Left kidney (tissue), 2 donors: ENCODE results near the gene RNF225. TPM values are rescaled to one million over a fixed set of nuclear protein-coding genes. Genes with fewer than 3 reads are reported as not detected.
"Not testable (repeated sequence)": the region's sequence is repeated elsewhere in the genome, so short reads cannot be mapped to it uniquely, and the experiment has no call there.

Experiments
- DNase-seq: peaks from one replicate; pipeline ENCODE4 v3.0.0-alpha.2; 2013
- polyA plus RNA-seq: library from polyadenylated mRNA; unstranded; fragments of 120-200 nt; gene quantifications from one replicate; pipeline ENCODE4 v1.2.1, GENCODE V29; 2013; ENCODE audit not compliant: insufficient read length

RNF225 gene
- polyA plus RNA-seq, 1 donor, result not detected

DNA sequence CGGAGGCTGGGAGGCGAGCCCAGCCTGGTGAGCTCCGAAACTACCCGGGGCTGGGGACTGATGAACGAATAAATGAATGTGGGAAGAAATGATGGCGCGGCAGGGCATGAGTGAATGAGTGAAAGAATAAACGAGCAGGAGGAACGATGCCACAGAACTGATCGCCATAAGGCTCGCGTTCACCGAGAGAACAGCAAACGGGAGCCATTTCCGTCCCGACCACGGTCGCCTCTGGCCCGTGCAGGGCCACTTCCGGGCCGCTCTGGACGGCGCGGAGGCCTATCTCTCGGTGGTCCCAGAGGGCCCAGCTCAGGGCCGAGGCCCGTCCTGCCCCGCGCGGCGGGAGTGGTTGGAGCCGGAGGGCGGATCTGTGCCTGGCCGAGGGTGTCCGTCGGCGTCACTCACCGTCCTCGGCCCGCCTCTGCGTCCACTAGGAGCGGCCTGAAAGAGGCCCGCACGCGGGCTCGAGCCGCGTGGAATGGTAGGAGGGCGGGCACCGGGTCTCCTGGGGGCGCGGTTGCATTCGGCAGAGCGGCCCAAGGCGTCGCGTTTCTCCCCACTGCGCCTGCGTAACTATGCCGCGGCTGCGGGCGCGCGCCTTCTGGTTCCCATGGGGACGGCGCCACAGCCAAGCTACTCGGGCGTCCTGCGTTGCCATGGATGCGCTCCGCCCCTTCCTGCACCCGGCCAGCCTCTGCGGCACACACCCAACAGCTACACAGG is 33.0 kb upstream of the RNF225 start, which contains the start of gene ZNF497:
ZNF497 (minus strand) TSS at position 480 of the 723 bp plus-strand sequence. CDS start 5,116 bp downstream, outside the sequence.
- peak; percentile 94 for DNase-seq

- no peak for DNase-seq
Measured at GRCh38 chr19:58364146-58364545, 31.3 kb upstream of the RNF225 start.

GRCh38 chr19:58366585-58367430 is 28.6 kb upstream of the RNF225 start:
- DNase-seq, result no peak

DNA sequence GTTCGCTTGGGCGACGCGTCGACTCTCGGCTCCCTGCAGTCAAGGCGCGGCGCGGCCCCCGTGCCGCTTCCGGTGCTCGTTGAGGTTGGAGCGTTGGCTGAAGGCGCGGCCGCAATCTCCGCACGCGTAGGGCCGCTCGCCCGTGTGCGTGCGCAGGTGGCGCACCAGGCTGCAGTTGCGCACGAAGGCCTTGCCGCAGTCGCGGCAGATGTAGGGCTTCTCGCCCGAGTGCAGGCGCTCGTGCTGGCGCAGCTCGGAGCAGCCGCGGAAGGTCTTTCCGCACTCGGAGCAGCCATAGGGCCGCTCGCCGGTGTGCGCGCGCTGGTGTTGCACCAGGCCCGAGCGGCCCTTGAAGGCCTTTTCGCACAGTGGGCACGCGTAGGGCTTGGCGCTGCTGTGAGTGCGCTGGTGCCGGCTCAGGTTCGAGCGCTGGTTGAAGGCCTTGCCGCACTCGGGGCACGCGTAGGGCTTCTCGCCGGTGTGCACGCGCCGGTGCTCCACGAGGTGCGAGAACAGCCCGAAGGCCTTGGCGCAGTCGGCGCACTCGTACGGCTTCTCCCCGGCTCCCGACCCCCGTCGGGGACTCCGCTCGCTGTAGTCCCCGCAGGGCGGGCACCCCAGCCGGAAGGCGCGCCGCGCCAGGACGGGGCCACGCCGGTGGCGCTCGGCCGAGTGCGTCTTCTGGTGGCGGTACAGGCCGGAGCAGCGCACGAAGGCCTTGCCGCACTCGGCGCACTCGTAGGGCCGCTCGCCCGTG is 27.6 kb upstream of the RNF225 start:
- no peak for DNase-seq

DNA sequence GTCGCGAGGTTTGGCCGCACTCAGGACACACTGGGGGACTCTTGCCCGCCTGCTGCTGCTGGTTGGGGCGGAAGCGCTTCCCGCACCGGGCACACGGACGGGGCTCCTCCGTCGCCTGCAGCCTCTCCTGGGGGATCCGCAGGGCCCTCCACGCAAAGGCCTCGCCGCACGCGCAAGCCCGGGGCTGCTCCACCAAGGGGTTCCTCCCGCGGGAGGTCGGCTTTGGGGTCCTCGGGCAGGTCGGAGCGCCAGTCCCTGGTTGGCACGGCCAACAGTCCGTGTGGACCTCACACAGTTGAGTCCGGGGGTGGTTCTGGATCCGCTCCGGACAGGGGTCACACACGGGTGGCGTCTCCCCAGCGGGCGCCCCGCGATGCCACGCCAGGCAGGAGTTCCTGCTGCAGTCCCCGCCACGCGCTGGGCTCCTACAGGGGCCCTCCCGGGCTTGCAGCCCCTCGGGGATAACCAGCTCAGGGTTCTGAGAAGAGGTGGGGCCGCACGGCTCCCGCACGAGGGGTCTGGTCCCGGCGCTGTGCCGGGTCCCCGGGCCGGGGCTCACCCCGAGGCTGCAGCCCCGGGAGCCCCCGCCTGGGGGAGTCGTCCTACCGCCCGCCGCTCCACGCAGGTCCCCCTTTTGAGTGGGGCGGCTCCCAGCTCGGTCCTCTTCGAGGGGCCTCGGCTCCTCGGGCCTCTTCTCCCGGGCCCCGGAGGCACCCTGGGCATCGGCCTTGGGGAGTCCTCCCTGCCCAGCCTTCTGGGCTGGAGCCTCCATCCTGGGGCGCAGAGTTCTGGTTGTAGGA is 26.7 kb upstream of the RNF225 start:
- DNase-seq, result no peak

DNA sequence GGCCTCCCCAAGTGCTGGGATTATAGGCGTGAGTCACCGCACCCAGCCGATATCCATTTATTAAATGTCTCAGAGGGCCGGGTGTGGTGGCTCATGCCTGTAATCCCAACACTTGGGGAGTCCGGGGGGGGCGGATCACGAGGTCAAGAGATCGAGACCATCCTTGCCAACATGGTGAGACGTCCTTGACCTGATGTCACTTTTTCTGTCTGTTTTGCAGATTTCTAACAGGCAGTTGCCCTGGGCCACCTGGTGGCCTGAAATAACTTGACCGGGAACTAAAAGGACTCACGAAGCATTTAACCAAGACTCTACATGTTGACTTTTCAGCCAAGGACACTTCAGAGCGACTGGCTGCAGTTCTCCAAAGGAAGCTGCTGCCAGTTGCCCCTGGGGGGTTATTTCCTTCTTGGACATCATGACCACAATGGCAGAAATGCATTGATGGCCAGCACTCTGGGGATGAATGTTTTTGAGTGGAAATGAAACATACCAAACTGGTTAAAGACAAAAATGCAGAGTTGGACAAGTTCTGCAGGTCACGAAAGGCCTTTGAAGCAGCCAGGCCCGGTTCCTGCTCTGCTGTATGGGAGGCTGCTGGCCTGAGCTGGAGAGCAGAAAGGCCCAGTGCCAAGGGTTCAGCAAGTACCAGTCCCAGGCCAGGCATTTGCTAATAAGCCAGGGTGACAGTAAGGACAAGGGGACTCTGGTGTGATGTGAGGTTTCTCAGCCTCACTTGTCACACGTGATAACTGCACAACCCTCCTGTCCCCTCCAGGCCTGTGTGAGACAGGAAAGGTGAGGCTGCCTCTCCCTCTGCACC is 22.9 kb upstream of the RNF225 start:
- no peak for DNase-seq

GRCh38 chr19:58374200-58374599 is 21.3 kb upstream of the RNF225 start:
- DNase-seq, result no peak

DNA sequence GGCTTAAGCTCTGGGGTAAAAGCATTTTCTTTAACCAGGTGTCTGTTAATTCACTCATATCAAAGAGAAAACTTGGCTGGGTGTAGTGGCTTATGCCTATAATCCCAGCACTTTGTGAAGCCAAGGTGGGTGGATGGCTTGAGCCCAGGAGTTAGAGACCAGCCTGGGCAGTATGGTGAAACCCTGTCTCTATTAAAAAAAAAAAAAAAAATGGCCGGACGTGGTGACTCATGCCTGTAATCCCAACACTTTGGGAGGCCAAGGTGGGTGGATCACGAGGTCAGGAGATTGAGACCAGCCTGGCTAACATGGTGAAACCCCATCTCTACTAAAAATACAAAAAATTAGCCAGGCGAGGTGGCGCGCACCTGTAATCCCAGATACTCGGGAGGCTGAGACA is 18.7 kb upstream of the RNF225 start:
- not testable (repeated sequence) for DNase-seq

DNA sequence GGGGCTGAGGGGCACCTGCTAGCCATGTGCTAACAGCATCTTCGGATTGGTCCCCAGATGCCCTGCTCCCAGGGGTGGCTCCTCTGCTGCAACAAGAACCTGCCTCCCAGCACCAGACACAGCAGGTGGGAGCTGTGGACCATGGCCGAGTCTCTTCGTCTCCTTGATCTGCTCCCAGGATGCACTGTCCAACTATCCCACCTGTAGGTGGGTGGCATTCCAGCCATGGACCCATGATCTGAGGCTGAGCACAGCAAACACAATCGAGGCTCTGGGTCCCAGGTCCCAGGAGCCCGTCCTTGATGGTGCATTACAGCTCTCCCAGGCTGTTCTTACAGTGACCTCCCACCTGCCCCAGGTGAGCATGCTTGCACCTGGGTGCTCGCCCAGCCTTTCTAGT is 16.2 kb upstream of the RNF225 start:
- no peak for DNase-seq

- no peak for DNase-seq
Measured at GRCh38 chr19:58380037-58380661, 15.3 kb upstream of the RNF225 start.

- DNase-seq, result peak; percentile 100
Measured at GRCh38 chr19:58380662-58381459, 14.6 kb upstream of the RNF225 start, which contains the start of gene ZNF837. Gene ZNF837 (minus strand): TSS chr19:58381030. CDS start chr19:58369332, 11,698 bp downstream.

GRCh38 chr19:58381460-58382212 is 13.8 kb upstream of the RNF225 start:
- no peak for DNase-seq

GRCh38 chr19:58382997-58383603 is 12.4 kb upstream of the RNF225 start:
- no peak for DNase-seq

GRCh38 chr19:58385313-58385890 is 10.1 kb upstream of the RNF225 start:
- DNase-seq, result no peak

GRCh38 chr19:58385891-58386575 is 9.4 kb upstream of the RNF225 start:
- DNase-seq, result no peak

GRCh38 chr19:58386576-58387337 is 8.7 kb upstream of the RNF225 start, which contains the start of gene RPS5:
Gene RPS5 (plus strand): TSS chr19:58387269. CDS start chr19:58388138, 869 bp downstream.
- peak; percentile 98 for DNase-seq
